ENCODE results near the gene AKT1.

DNA sequence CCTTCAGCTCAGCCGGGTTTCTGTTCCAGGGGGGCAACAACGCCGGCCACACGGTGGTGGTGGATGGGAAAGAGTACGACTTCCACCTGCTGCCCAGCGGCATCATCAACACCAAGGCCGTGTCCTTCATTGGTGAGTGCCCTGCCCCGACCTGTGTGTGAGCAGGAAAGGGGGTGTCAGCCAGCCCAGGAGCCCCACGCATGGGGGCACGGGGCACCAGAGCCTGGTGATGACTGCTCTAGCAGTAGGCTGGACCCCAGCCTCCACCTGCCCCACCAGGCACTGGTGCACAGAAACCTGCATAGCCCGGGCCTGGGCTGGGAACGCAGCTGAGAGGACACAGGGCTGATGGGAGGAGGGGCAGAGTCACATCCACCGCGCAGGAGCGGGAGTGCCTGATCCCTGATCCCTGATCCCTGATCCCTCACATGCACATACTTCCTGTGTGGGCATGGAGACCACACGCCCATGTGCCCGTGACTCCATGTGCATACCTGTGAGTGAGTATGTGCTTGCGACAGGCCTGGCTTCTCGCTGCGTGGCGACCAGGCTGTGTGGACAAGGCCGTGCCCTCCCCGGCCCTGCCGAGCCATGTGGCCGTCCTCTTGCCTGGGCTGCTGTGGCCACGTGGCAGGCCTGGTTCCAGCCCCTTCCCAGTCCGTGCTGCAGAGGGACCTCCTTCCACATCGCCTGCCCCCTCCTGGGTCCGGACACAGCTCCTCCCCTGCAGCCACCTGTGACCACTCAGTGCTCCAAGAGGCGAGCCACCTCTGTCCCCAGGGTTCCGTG lies 60.4 kb downstream of the AKT1 start:
- no peak for TF ChIP-seq CTCF (IDR thresholded peaks at IDR 0.05)
- no peak for TF ChIP-seq POLR2A (IDR thresholded peaks at IDR 0.05)
